ENCODE results near the gene SUOX. TPM values are rescaled to one million over a fixed set of nuclear protein-coding genes. Genes with fewer than 3 reads are reported as not detected.
"Not testable (repeated sequence)": the region's sequence is repeated elsewhere in the genome, so short reads cannot be mapped to it uniquely, and the experiment has no call there.

SUOX gene
- total and polyA plus RNA-seq, 2 of the 4 experiments (the other 2 are of a cell fraction) = 17.8 to 19.4 TPM

- H4K5ac ChIP-seq (ENCODE audit: low read depth, low read length); H3K9me1 ChIP-seq (ENCODE audit: insufficient read depth, low read length); H2BK20ac ChIP-seq (ENCODE audit: low read depth, low read length); H4K91ac ChIP-seq (ENCODE audit: insufficient read depth, low read depth, low read length); H2BK120ac ChIP-seq (ENCODE audit: low read depth, low read length); dilution Hi-C loops (cut with HindIII; ENCODE audit: low sequenced_read_pairs, unreplicated experiment); in situ Hi-C loops (cut with MboI; ENCODE audit: low sequenced_read_pairs); H3K27me3 ChIP-seq (ENCODE audit: control insufficient read depth, insufficient read depth, low read length); H2BK15ac ChIP-seq (ENCODE audit: low read depth, low read length); POLR2A ChIA-PET (ENCODE audit: unreplicated experiment); H3K18ac ChIP-seq (ENCODE audit: low read depth, low read length); H3K4me1 ChIP-seq (ENCODE audit: control insufficient read depth, insufficient read depth, low read length); H3K9me3 ChIP-seq (ENCODE audit: control insufficient read depth, insufficient read depth, low read length); DNase-seq; CTCF ChIA-PET; ATAC-seq (ENCODE audit: low read depth): not testable (repeated sequence)
- H3K9ac ChIP-seq (ENCODE audit: low read depth, low read length) = peak overlapping the region; percentile 97
- H2AK9ac ChIP-seq (replicated peaks; ENCODE audit: low read depth, low read length, poor library complexity) = peak overlapping the region; percentile 100
- TSS peak; percentile 90 for BruUV-seq (replicated peaks)
- H4K8ac ChIP-seq (ENCODE audit: low read depth in 2 of 2, low read length in 2 of 2) = peak overlapping the region; percentile 80 to 99
- H3K14ac ChIP-seq (replicated peaks; ENCODE audit: low read depth, low read length) = peak overlapping the region; percentile 97
- H2AK5ac ChIP-seq (ENCODE audit: low read depth, low read length) = peak overlapping the region; percentile 82
- peaks cover 9 to 38% of the 10 kb centered on the region in 2 experiments for H3K79me1 ChIP-seq (ENCODE audit: low read depth in 1 of 2, low read length in 2 of 2)
- peak overlapping the region; percentile 94 for H3K23ac ChIP-seq (ENCODE audit: low read depth, low read length)
- peak overlapping the region; percentile 91 for H2AFZ ChIP-seq (replicated peaks; ENCODE audit: low read length, poor library complexity)
- intact Hi-C loops (cut with micrococcal nuclease) = loop anchor here (5.0 to 10.0 kb wide), 2 partner anchors 228 to 305 kb away; partner anchors contain the start of genes ORMDL2 and SARNP
- H4K20me1 ChIP-seq (ENCODE audit: insufficient read depth, low read length) = peaks cover 28% of the 10 kb centered on the region
- H2BK5ac ChIP-seq (ENCODE audit: low read depth, low read length, poor library complexity, severe bottlenecking) = peak overlapping the region; percentile 96
- H3K36me3 ChIP-seq (ENCODE audit: control insufficient read depth, insufficient read depth, low read length) = peaks cover 23% of the 10 kb centered on the region
- peak overlapping the region; percentile 100 for H3K56ac ChIP-seq (ENCODE audit: extremely low read depth, insufficient read depth, low read length)
- H3K4me3 ChIP-seq (ENCODE audit: insufficient read depth, low read depth, low read length) = peak overlapping the region; percentile 93
- WGBS, 2 experiments (ENCODE audit: extremely low coverage in 2 of 2, insufficient read length in 1 of 2) = 10% methylated on average over 3 of the region's 20 CpGs; no CpG with 5 or more reads in 1 of the 2 experiments
- H3K4me2 ChIP-seq (ENCODE audit: low read depth, low read length) = peak overlapping the region; percentile 99
- H3K27ac ChIP-seq (ENCODE audit: insufficient read depth, low read length) = peak overlapping the region; percentile 90
- peak overlapping the region; percentile 96 for H3K4ac ChIP-seq (ENCODE audit: low read depth, low read length)
Measured at GRCh38 chr12:56042430-56042813, 45.3 kb downstream of the SUOX start.

Measured in IMR-90 (cell line).